ENCODE measurements around the gene SEZ6. TPM values are rescaled to one million over a fixed set of nuclear protein-coding genes. Genes with fewer than 3 reads are reported as not detected.

The SEZ6 gene
- total and polyA plus RNA-seq, 10 donors, result 0.88 TPM; not detected in 9

DNA sequence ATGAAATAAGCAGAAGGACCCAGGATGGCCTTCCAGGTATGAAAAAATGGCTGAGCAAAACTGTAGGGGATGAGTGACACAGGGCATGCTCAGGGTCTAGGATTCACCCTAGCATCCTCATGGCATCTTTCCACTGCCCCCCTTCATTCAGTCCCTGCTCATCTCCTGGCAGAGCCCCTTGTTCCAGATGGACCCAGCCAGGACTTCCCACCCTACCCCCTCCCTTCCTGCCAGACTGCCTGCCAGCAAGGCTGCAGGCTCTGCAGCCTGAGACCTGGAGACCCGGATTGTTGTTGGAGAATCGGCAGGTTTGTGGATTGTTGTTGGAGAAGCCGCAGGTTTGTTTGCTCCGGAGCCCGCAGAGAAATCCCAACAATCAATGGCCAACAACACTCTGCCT lies 6.6 kb downstream of the SEZ6 start:
- H3K27ac ChIP-seq, result no peak overlapping the region
- H3K9me3 ChIP-seq, result no peaks in the 10 kb centered on the region
- peaks cover 0 to 44% (median 14%) of the 10 kb centered on the region in 7 donors for H3K27me3 ChIP-seq (replicated peaks in 1 of 7)
- intact Hi-C loops (cut with DNase I; ENCODE audit: low total_unique reads), result no loop called here
- H3K36me3 ChIP-seq, result no peaks in the 10 kb centered on the region
- no peak for TF ChIP-seq POLR2A (IDR thresholded peaks at IDR 0.05)
- TF ChIP-seq, protein P1, sequence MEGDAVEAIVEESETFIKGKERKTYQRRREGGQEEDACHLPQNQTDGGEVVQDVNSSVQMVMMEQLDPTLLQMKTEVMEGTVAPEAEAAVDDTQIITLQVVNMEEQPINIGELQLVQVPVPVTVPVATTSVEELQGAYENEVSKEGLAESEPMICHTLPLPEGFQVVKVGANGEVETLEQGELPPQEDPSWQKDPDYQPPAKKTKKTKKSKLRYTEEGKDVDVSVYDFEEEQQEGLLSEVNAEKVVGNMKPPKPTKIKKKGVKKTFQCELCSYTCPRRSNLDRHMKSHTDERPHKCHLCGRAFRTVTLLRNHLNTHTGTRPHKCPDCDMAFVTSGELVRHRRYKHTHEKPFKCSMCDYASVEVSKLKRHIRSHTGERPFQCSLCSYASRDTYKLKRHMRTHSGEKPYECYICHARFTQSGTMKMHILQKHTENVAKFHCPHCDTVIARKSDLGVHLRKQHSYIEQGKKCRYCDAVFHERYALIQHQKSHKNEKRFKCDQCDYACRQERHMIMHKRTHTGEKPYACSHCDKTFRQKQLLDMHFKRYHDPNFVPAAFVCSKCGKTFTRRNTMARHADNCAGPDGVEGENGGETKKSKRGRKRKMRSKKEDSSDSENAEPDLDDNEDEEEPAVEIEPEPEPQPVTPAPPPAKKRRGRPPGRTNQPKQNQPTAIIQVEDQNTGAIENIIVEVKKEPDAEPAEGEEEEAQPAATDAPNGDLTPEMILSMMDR (IDR thresholded peaks at IDR 0.05 in 8 of 11, conservative IDR thresholded peaks at IDR 0.05 in 3 of 11), result no peak
- no peak for TF ChIP-seq POLR2AphosphoS5 (IDR thresholded peaks at IDR 0.05)
- 50 to 74% (median 55%) methylated on average over 5 of the region's 5 CpGs for WGBS, 5 donors
- no peaks in the 10 kb centered on the region for H3K4me1 ChIP-seq
- H3K4me3 ChIP-seq, result no peak overlapping the region
- DNase-seq, result no peak

DNA sequence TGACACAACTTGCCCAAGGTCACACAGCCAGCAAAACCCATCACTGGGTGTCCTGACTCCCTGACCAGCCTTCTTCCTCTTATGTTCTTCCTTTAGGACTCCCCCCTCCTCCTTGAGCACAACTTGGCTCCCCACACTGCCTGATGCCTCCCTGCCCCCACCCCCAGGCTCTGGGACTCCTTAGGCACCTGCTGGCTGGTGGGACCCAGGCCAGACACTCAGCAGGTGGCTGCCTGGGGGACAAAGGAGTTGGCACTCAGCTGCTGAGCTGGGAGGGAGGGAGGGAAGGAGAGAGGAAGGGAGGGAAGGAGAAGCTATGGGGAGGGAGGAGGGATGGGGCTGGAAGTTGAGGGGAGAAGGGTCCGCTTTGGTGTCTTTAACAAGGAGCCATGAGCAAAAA lies 8.0 kb downstream of the SEZ6 start:
- H3K9me3 ChIP-seq, result no peaks in the 10 kb centered on the region
- WGBS, 5 donors, result 76 to 100% (median 81%) methylated on average over 1 of the region's 1 CpG
- peaks cover 0 to 36% (median 0%) of the 10 kb centered on the region in 7 donors for H3K27me3 ChIP-seq (replicated peaks in 1 of 7)
- H3K27ac ChIP-seq, result no peak overlapping the region
- H3K4me1 ChIP-seq, result no peaks in the 10 kb centered on the region
- DNase-seq, result no peak
- H3K4me3 ChIP-seq, result no peak overlapping the region
- TF ChIP-seq POLR2A (IDR thresholded peaks at IDR 0.05), result no peak
- no peak for TF ChIP-seq POLR2AphosphoS5 (IDR thresholded peaks at IDR 0.05)
- TF ChIP-seq, protein P1 (IDR thresholded peaks at IDR 0.05 in 8 of 11, conservative IDR thresholded peaks at IDR 0.05 in 3 of 11), result no peak
- no peaks in the 10 kb centered on the region for H3K36me3 ChIP-seq
- intact Hi-C loops (cut with DNase I; ENCODE audit: low total_unique reads), result no loop called here

DNA sequence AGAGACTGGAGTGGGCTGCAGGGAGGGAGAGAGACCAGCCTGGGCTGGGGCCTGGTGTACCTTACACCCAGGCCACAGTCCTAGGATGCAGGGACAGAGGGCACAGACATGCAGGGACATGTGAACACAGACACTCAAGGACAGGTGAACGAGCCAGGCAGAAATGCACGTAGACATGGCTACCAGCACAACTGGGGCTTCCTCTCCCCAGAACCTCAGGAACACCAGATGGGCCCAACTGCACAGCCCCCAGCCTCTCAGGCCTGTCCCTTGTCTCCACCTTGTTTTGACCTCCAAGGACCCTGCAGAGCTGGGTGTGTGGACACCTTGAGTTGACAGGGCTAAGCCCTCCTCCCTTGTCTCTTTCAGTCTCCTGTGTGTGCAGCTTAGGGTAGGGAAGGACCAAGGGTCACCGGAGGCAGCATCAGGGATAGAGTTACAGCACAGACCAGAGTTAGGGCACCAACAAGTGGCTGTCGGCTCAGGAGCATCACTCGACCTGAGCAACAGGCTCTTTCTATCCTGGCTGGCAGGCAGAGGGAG lies 9.2 kb downstream of the SEZ6 start:
- Histone ChIP-seq H3K36me3 (no peaks in the 10 kb centered on the region), H3K9me3 (no peaks in the 10 kb centered on the region), H3K4me3 (no peak overlapping the region), H3K27ac (no peak overlapping the region), H3K4me1 (no peaks in the 10 kb centered on the region), H3K27me3 (replicated peaks in 1 of 7) (peaks cover 0 to 32% (median 0%) of the 10 kb centered on the region in 7 donors)
- no peak for DNase-seq
- TF ChIP-seq POLR2A (IDR thresholded peaks at IDR 0.05) (no peak), POLR2AphosphoS5 (IDR thresholded peaks at IDR 0.05) (no peak)
- TF ChIP-seq, protein P1 (IDR thresholded peaks at IDR 0.05 in 8 of 11, conservative IDR thresholded peaks at IDR 0.05 in 3 of 11), result no peak
- intact Hi-C loops (cut with DNase I; ENCODE audit: low total_unique reads), result no loop called here
- 58 to 65% (median 64%) methylated on average over 5 of the region's 5 CpGs for WGBS, 5 donors

DNA sequence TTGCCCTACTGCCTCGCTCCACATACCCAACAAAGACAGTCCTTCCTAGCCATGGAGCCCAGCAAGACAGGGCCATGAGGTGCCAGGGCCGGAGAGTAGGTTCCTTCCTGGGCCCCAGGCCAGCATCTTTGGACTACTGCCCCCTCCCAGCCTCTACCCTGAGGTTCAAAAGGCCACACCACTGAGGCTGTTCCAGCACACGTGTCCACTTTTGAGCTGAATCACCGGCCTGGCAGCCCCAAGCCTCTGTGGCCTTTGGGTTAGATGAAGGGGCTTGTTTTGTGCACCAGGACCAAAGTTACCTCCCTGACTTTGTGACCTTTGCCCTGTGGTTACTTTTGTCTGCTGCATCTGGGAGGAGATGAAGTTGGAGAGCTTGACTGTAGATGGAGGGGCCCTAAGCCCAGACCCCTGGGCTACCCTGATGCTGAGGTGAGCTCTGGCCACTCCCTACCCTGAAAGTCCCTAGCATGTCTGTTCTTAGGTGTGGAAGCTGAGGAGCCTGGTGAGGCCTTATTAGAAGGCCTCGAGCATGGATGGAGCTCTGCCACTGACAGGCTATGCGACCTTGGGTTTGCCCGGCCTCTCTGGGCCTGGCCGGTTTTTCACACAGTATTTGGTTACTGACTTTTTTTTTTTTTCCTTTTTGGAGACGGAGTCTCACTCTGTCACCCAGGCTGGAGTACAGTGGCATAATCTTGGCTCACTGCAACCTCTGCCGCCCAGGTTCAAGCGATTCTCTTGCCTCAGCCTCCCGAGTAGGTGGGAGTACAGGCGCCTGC lies 12.0 kb downstream of the SEZ6 start:
- no peak for DNase-seq
- no peak overlapping the region for H3K4me3 ChIP-seq
- WGBS, 5 donors, result 85 to 93% (median 88%) methylated on average over 12 to 13 of the region's 13 CpGs
- no peaks in the 10 kb centered on the region for H3K4me1 ChIP-seq
- intact Hi-C loops (cut with DNase I; ENCODE audit: low total_unique reads), result no loop called here
- H3K27ac ChIP-seq, result no peak overlapping the region
- no peaks in the 10 kb centered on the region for H3K36me3 ChIP-seq
- H3K9me3 ChIP-seq, result no peaks in the 10 kb centered on the region
- H3K27me3 ChIP-seq (replicated peaks in 1 of 7), result peaks cover 0 to 37% (median 0%) of the 10 kb centered on the region in 7 donors
- no peak for TF ChIP-seq POLR2A (IDR thresholded peaks at IDR 0.05)
- TF ChIP-seq, protein P1 (IDR thresholded peaks at IDR 0.05 in 8 of 11, conservative IDR thresholded peaks at IDR 0.05 in 3 of 11), result no peak
- no peak for TF ChIP-seq POLR2AphosphoS5 (IDR thresholded peaks at IDR 0.05)

Data from spleen (tissue), 11 donors.